Omental fat pad (tissue), 4 donors: ENCODE data around the gene HPGD. TPM values are rescaled to one million over a fixed set of nuclear protein-coding genes. Genes with fewer than 3 reads are reported as not detected.

ENCODE experiments used
- ATAC-seq: fragments of 150-250 bp; one replicate; pipeline ENCODE4 v1.9.1; 2016; ENCODE audit warnings: mild to moderate bottlenecking, moderate library complexity; ENCODE audit not compliant: low FRiP score
- DNase-seq: peaks from one replicate; pipeline ENCODE4 v3.0.0-alpha.2; 2019; ENCODE audit warnings: low spot score
- total RNA-seq, 4 donors: library from RNA; depleted of rRNA; stranded (reverse); fragments of >200 nt; gene quantifications; one replicate each; pipeline ENCODE4 v1.1.0, GENCODE V29; 2016
- TF ChIP-seq, protein P1 (sequence below), 3 donors: fragments of 450-650 bp; IDR thresholded peaks; one replicate each; pipeline ENCODE4 v1.5.1; 2016 to 2017; ENCODE audit warnings: antibody characterized with exemption in 3 of 3, mild to moderate bottlenecking in 3 of 3, moderate library complexity in 2 of 3

HPGD gene
- total RNA-seq, 4 donors from 2014 or later = 4.8 to 33.7 (median 17.9) TPM

DNA sequence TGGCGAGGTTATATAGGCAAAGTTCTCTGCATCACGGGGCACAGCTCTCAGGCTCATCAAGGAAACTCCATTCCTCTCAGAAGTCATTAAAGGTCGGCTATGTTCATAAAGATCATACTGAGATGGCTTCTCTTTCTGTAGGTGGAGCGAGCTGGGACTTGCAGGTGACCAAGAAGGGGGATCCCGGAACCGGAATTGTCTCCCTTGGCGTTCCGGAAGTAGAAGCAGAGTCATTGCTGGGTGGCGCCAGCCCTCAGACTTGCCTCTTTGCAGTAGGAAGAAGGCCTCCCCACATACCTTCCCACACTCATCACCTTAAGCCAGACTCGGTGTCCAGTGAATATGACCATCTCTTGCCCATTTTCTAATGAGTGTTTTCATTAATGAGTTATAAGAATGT lies 17.9 kb upstream of the HPGD start:
- DNase-seq = no peak
- TF ChIP-seq, protein P1, sequence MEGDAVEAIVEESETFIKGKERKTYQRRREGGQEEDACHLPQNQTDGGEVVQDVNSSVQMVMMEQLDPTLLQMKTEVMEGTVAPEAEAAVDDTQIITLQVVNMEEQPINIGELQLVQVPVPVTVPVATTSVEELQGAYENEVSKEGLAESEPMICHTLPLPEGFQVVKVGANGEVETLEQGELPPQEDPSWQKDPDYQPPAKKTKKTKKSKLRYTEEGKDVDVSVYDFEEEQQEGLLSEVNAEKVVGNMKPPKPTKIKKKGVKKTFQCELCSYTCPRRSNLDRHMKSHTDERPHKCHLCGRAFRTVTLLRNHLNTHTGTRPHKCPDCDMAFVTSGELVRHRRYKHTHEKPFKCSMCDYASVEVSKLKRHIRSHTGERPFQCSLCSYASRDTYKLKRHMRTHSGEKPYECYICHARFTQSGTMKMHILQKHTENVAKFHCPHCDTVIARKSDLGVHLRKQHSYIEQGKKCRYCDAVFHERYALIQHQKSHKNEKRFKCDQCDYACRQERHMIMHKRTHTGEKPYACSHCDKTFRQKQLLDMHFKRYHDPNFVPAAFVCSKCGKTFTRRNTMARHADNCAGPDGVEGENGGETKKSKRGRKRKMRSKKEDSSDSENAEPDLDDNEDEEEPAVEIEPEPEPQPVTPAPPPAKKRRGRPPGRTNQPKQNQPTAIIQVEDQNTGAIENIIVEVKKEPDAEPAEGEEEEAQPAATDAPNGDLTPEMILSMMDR (IDR thresholded peaks at IDR 0.05) = no peak
- ATAC-seq = no peak

DNA sequence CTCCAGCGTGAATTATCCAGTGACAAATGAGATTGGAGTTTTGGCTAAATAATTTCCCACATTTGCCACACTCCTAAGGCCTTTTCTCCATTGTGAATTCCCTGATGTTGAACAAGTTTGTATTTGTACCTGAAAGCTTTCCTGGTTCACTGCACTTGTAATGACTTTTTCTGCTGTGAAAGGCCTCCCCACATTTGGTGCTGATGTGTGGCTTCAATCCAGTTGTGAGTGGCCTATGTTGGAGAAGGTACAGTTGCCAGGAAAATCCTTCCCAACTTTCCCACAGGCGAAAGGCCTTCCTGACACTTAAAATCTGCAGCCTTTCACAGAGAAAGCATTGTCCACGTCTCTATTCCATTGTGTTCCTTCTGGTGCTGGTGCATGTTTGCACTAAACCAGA lies 17.3 kb upstream of the HPGD start:
- DNase-seq (no peak), ATAC-seq (no peak)
- TF ChIP-seq, protein P1 (IDR thresholded peaks at IDR 0.05) = no peak

DNA sequence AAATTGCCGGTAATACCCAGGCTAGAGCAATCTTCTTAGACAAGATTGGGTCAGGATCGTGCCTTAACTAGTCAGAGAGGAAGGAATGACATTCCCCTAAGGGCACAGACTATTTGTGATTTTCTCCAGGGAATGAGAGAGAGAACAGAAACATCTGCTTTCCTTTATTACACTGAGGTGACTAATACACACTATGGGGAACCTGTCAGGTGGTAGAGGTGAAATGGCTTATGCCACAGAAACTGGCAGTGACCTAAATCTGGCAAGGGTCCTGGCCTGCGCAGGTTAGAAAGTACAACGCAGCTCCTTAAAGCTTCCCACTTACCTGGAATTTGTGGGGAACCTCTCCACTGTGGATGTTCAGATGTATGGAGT lies 16.6 kb upstream of the HPGD start:
- DNase-seq = no peak
- TF ChIP-seq, protein P1 (IDR thresholded peaks at IDR 0.05) = no peak
- no peak for ATAC-seq

DNA sequence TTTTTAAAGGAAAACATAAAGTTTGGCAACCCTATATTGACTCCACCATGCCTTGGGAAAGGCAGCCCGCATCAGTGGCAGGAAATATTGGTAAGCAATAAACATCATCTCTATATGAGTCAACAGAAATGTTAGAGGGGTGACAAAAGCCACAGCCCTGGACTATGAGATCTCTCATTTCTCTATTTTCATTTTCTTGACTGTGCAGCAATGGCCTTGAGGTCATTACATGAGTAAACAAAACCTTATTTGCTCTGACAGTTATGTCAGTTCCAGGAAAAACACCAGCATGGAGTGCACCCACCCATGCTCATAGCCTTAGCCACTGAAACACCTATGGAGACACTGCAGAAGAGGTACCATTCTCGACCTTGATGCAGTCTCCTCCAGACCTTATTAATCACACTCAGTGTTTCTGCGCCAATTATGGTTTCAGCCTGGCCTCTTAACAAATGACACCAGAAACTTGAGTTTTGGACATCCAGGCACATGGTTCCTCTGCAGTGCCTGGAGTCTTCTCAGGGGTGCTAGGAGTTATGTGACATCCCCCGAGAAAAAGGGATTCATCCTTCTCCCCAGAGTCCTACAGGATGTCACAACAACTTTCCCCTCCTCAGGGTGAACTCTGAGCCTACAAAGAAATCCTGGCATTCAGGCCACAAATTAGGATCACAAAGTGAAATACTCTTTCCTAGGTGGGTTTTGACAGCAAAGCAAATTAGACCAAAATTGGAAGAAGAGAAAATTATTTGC lies 16.0 kb upstream of the HPGD start:
- ATAC-seq (no peak), DNase-seq (no peak)
- TF ChIP-seq, protein P1 (IDR thresholded peaks at IDR 0.05) = no peak

DNA sequence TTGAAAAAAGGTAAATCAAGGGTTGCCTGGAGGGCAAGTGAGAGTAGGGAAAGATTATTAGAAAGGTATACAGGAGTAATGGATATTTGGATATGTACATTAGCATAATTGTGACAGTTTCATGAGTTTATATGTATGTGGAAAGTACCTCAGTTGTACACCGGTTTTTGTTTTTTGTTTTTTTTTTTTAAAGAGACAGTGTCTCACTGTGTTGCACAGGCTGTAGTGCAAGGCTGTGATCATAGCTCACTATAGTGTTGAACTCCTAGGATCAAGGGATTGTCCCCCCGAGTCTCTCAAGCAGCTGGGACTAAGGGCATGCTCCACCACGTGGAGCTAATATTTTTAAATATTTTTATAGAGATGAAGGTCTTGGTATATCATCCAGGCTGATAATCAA lies 15.3 kb upstream of the HPGD start:
- TF ChIP-seq, protein P1 (IDR thresholded peaks at IDR 0.05) = no peak
- DNase-seq (no peak), ATAC-seq (no peak)

DNA sequence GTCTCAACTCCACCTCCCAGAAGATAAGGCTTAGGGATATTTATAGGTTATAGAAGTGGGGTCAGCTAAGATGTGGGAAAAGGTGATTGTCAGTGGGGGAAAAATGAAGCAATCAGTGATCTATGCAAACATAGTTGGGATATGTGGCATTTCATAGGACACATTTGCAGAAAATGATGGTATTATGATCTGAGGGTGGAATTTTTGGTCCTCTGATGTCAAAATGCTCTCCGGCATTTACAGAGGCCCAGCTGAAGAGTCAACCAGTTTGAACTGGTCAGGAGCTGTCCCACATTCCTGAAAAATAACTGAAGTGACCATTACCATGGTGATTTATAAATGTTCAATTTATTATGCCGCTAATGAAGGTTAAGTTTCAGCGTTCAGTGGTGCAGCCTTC lies 12.2 kb upstream of the HPGD start:
- DNase-seq (no peak), ATAC-seq (no peak)
- TF ChIP-seq, protein P1 (IDR thresholded peaks at IDR 0.05) = no peak

DNA sequence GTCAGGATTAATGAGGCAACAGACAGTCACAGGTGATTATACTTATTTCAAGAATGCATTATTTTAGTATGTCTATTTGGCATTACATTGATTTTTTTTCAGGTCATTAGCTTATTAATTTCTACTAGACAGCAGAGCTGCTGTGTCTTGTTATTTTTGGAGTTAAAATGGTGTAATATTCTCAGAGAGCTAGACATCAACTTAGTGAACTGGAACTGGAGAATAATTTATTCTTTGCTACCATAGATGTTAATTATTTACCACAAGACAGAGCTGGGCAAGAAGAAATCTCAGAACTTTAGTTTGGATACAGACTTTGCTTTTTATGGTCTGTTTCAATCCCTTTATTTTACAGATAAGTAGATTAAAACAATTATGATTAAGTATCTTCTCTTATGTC lies 10.2 kb upstream of the HPGD start:
- DNase-seq = no peak
- TF ChIP-seq, protein P1 (IDR thresholded peaks at IDR 0.05) = no peak
- ATAC-seq = no peak
